Measurements from ENCODE around the gene TMEM207. TPM values are rescaled to one million over a fixed set of nuclear protein-coding genes. Genes with fewer than 3 reads are reported as not detected.
"Not testable (repeated sequence)": the region's sequence is repeated elsewhere in the genome, so short reads cannot be mapped to it uniquely, and the experiment has no call there.

Gene TMEM207
- total and polyA plus RNA-seq, 8 donors = 0.14 to 0.37 (median 0.23) TPM; not detected in 2

DNA sequence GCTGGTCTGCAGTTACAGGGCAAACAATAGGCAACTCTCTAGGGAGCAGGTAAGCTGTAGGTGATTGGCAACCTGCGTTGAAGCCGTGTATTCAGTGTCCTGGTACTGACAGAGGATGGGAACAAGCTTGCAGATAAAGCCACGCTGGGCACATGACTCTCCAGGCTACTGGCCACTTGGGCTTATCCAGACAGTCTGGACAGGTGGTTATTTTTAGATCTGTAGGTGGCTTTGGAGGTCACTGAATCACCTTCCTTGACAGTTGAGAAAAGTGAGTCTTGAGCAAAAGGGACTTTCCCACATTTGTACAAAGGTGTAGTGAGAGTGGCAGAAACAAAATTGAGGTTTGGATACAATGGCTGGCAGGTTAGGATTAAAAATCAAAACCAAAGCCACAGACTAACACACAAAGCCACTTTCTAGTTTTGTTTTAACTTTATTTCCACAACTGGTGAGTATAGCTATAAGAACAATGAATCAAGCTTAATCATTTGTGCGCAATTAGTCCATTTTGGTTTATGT is 41.9 kb upstream of the TMEM207 start:
- Histone ChIP-seq H3K27ac (no peak overlapping the region), H3K27me3 (peaks cover 0 to 25% of the 10 kb centered on the region in 2 donors), H3K36me3 (no peaks in the 10 kb centered on the region), H3K4me1 (no peaks in the 10 kb centered on the region), H3K9me3 (no peaks in the 10 kb centered on the region), H3K4me3 (no peak overlapping the region)
- ATAC-seq (peak; percentile 65), DNase-seq (no peak)
- TF ChIP-seq, protein P1, sequence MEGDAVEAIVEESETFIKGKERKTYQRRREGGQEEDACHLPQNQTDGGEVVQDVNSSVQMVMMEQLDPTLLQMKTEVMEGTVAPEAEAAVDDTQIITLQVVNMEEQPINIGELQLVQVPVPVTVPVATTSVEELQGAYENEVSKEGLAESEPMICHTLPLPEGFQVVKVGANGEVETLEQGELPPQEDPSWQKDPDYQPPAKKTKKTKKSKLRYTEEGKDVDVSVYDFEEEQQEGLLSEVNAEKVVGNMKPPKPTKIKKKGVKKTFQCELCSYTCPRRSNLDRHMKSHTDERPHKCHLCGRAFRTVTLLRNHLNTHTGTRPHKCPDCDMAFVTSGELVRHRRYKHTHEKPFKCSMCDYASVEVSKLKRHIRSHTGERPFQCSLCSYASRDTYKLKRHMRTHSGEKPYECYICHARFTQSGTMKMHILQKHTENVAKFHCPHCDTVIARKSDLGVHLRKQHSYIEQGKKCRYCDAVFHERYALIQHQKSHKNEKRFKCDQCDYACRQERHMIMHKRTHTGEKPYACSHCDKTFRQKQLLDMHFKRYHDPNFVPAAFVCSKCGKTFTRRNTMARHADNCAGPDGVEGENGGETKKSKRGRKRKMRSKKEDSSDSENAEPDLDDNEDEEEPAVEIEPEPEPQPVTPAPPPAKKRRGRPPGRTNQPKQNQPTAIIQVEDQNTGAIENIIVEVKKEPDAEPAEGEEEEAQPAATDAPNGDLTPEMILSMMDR (IDR thresholded peaks at IDR 0.05) = no peak
- intact Hi-C loops (cut with DNase I) = no loop called here

DNA sequence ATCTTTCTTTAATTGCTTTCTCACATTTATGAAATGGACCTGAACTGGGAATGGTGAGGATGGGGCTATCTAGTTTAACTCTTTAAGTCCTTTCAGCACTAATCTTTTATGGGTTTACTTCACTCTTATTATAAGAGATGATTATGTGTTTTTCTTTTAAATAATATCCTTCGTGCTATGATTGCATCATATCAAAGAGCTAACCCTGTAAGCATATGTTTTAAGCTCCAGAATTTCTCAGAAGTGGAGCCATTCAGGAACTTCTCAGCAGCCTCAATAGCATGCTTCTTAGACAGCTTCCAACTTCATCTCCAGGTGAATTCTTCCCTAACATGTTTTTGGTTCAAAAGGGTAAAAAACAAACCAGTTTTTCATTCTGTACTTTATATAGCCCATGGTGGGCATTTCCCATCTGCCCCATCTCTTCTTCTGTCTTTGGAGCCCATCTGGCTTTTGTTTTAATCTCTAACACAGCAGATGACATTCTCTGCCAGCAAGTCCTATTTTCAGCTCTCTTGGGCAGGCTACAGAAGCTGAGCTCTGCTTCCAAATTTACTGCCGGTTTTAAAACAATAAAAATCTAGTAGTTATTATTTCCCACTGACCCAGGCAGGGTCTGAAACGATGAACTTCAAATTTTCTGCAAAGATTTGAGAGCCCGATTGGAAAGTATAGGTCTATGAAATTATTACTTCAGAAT is 37.4 kb upstream of the TMEM207 start:
- H3K36me3 ChIP-seq = no peaks in the 10 kb centered on the region
- no peak overlapping the region for H3K27ac ChIP-seq
- ATAC-seq (no peak), DNase-seq (no peak)
- H3K4me3 ChIP-seq = no peak overlapping the region
- no peaks in the 10 kb centered on the region for H3K4me1 ChIP-seq
- TF ChIP-seq, protein P1 (IDR thresholded peaks at IDR 0.05) = no peak
- peaks cover 0 to 28% of the 10 kb centered on the region in 2 donors for H3K27me3 ChIP-seq
- intact Hi-C loops (cut with DNase I) = no loop called here
- no peaks in the 10 kb centered on the region for H3K9me3 ChIP-seq

DNA sequence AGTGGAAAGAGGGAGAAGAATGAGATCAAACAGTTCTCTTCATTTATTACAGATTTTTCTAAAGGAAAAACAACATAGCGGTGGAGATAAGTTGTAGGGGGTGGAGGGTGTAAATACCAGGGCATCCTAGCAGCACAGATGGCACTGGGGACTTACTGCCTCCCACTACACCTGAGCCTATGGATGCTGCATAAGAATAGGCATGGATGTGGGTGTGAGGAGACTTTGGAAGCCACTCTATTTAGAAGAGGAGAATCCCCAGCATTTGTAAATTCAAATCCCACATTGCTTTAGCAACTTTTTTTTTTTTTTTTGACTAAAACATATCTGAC is 36.8 kb upstream of the TMEM207 start:
- Histone ChIP-seq H3K36me3 (no peaks in the 10 kb centered on the region), H3K9me3 (no peaks in the 10 kb centered on the region), H3K4me3 (no peak overlapping the region), H3K27me3 (peaks cover 0 to 27% of the 10 kb centered on the region in 2 donors), H3K4me1 (no peaks in the 10 kb centered on the region), H3K27ac (no peak overlapping the region)
- intact Hi-C loops (cut with DNase I) = no loop called here
- ATAC-seq = no peak
- TF ChIP-seq, protein P1 (IDR thresholded peaks at IDR 0.05) = no peak
- no peak for DNase-seq

DNA sequence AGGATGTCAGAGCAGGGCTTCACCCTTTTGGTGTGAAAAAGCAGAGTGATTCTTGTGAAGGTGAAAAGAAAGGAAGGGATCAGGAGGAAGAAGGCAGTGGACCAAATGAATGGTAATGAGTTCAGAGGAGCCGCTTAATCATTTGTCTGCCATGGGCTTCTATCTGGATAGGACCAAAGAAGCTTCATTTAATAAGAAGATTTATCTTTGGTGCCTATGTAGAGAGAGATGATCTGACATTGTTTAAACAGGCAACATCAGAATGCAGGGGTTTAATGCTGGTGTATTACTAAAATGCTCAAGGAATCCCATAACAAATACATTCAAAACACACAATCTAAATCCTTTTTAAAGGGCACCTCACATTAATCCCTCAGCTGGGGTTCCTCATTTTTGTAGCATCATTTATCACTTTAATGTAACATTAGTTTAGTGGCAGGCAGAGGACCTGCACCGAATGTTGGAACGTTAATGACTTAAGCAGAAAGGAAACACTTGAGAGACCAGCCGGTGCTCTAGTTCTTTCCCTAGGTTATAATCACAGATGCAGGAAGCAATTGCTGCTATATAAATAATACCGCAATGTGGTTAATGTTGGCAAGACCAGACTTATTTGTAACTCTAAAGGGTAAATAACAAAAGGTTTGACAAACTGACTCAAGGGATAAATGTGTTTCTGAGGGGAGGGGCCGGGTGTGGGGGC is 36.3 kb upstream of the TMEM207 start:
- Histone ChIP-seq H3K27me3 (peaks cover 0 to 22% of the 10 kb centered on the region in 2 donors), H3K4me3 (no peak overlapping the region), H3K4me1 (no peaks in the 10 kb centered on the region), H3K27ac (no peak overlapping the region), H3K9me3 (no peaks in the 10 kb centered on the region), H3K36me3 (no peaks in the 10 kb centered on the region)
- TF ChIP-seq, protein P1 (IDR thresholded peaks at IDR 0.05) = no peak
- peak; percentile 47 for ATAC-seq
- intact Hi-C loops (cut with DNase I) = no loop called here
- DNase-seq = peak in 1 of 4 donors; percentile 10

DNA sequence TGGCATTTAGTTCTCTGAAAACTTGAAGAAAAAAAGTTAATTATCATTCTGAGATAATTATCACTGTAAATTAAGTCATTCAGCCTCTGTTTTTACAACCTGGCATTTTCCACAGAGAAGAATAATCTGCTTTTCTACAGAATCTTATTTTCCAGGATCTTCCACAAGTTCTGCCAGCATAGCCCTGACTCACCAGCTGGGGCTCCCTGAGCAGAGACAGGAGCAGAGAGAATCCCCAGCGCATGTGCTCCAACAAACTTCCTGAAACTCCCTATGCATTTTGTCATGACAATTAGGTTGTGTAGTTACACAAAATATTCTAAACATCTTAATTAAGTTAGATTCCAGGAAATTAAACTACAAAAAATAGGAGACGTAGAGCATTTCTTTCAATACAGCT is 32.1 kb upstream of the TMEM207 start:
- Histone ChIP-seq H3K27me3 (peaks cover 0 to 4% of the 10 kb centered on the region in 2 donors), H3K4me1 (no peaks in the 10 kb centered on the region), H3K27ac (no peak overlapping the region), H3K36me3 (no peaks in the 10 kb centered on the region), H3K9me3 (no peaks in the 10 kb centered on the region), H3K4me3 (no peak overlapping the region)
- TF ChIP-seq, protein P1 (IDR thresholded peaks at IDR 0.05) = no peak
- intact Hi-C loops (cut with DNase I) = no loop called here
- DNase-seq (no peak), ATAC-seq (no peak)

DNA sequence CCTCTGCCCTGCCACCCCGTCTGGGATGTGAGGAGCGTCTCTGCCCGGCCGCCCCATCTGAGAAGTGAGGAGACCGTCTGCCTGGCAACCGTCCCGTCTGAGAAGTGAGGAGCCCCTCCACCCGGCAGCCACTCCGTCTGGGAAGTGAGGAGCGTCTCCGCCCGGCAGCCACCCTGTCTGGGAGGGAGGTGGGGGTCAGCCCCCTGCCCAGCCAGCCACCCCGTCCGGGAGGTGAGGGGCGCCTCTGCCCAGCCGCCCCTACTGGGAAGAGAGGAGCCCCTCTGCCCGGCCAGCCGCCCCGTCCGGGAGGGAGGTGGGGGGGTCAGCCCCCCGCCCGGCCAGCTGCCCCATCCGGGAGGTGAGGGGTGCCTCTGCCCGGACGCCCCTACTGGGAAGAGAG is 23.6 kb upstream of the TMEM207 start:
- DNase-seq = peak in 1 of 4 donors; percentile 33
- intact Hi-C loops (cut with DNase I); ATAC-seq: not testable (repeated sequence)

More for the DNA sequence above, 23.6 kb upstream of the TMEM207 start:
- peaks cover 0 to 11% of the 10 kb centered on the region in 2 donors for H3K9me3 ChIP-seq
- H3K27ac ChIP-seq, H3K36me3 ChIP-seq, H3K4me3 ChIP-seq, H3K27me3 ChIP-seq, H3K4me1 ChIP-seq: not testable (repeated sequence)

Measured in left lung (tissue), 10 donors.